K562 (cell line): Measurements from ENCODE around the gene ANKS1B. TPM values are rescaled to one million over a fixed set of nuclear protein-coding genes. Genes with fewer than 3 reads are reported as not detected.

Source experiments
- ATAC-seq: fragments of 200-7000 bp; cut with Tn5 transposase; 3 replicates; pipeline ENCODE4 v1.9.1; 2020; ENCODE audit warnings: moderate library complexity
- BruUV-seq: library from RNA; stranded (reverse); fragments of 400-500 nt; replicated peaks from 2 replicates; lab custom pipeline; 2021; lab: Mats Ljungman, UMichigan
- CTCF ChIA-PET: fragments of 300-600 bp; formaldehyde crosslinking; extraction: SDS; loops from one replicate; lab custom pipeline; 2021; ENCODE audit warnings: low intra/inter-chr PET ratio; lab: Yijun Ruan, JAX
- POLR2A ChIA-PET: fragments of 300-600, 350-650 bp; sonication (Branson Sonifier 250); formaldehyde crosslinking; extraction: SDS; loops from one replicate; lab custom pipeline; 2021; ENCODE audit warnings: antibody characterized with exemption, inconsistent platforms; lab: Yijun Ruan, JAX
- DNase-seq, 4 experiments: peaks; one replicate each; pipeline versions ENCODE4 v3.0.0 to v3.0.0-alpha.2; 2011 to 2018; ENCODE audit warnings: low spot score in 3 of 4, mixed read lengths in 3 of 4; ENCODE audit errors: extremely low read depth in 1 of 4
- FAIRE-seq: peaks from 2 replicates; lab custom pipeline; 2011; peaks lifted over from hg19 to GRCh38; lab: Jason Lieb, UNC
- H2AFZ ChIP-seq: 2 replicates; pipeline ENCODE4 v1.6.0; 2011; ENCODE audit warnings: low read depth, low read length, control low read depth, inconsistent platforms
- H3K27ac ChIP-seq: fragments of 200-600 bp; 3 replicates; pipeline ENCODE4 v1.8.0; 2011; ENCODE audit warnings: low read depth, mild to moderate bottlenecking, control low read depth, inconsistent platforms, low read length, moderate library complexity, mixed read lengths; ENCODE audit errors: extremely low read depth
- H3K27me3 ChIP-seq, 2 experiments: fragments of 300-600 bp in 1 of 2; 2 replicates in 1 of 2; 3 replicates in 1 of 2; pipeline versions ENCODE4 v1.6.0 to v1.8.0; 2011; ENCODE audit warnings: inconsistent platforms in 2 of 2, low read length in 2 of 2, mild to moderate bottlenecking in 1 of 2, mixed read lengths in 1 of 2, moderate library complexity in 1 of 2; ENCODE audit not compliant: control insufficient read depth in 2 of 2, insufficient read depth in 2 of 2
- H3K36me3 ChIP-seq: fragments of 300-600 bp; 3 replicates; pipeline ENCODE4 v1.8.0; 2011; ENCODE audit warnings: mild to moderate bottlenecking, low read length, inconsistent platforms; ENCODE audit not compliant: control insufficient read depth, insufficient read depth
- H3K4me1 ChIP-seq, 2 experiments: fragments of 200-600 bp in 1 of 2; replicated peaks in 1 of 2; 2 replicates in 1 of 2; 3 replicates in 1 of 2; pipeline versions ENCODE4 v1.5.1 to v1.8.0; 2011; ENCODE audit warnings: inconsistent platforms in 2 of 2, low read length in 2 of 2, mild to moderate bottlenecking in 1 of 2, mixed read lengths in 1 of 2, moderate library complexity in 1 of 2; ENCODE audit not compliant: control insufficient read depth in 2 of 2, insufficient read depth in 2 of 2
- H3K4me2 ChIP-seq: 2 replicates; pipeline ENCODE4 v1.6.1; 2011; ENCODE audit warnings: low read length, control low read depth, inconsistent platforms, mixed read lengths; ENCODE audit not compliant: insufficient read depth
- H3K4me3 ChIP-seq: fragments of 200-600 bp; sonication (generic), shearing (Covaris generic); 2 replicates; pipeline ENCODE4 v1.5.1; 2016; ENCODE audit warnings: control low read depth, inconsistent platforms
- H3K79me2 ChIP-seq: fragments of 200-600 bp; 3 replicates; pipeline ENCODE4 v1.8.0; 2011; ENCODE audit warnings: low read length, inconsistent platforms; ENCODE audit not compliant: control insufficient read depth, insufficient read depth
- H3K9ac ChIP-seq, 2 experiments: 2 replicates each; pipeline versions ENCODE4 v1.6.0 to v1.6.1; 2011; ENCODE audit warnings: low read depth in 2 of 2, low read length in 2 of 2, control low read depth in 1 of 2, inconsistent platforms in 1 of 2, mild to moderate bottlenecking in 1 of 2, mixed read lengths in 1 of 2; ENCODE audit not compliant: insufficient read depth in 1 of 2
- H3K9me1 ChIP-seq: one replicate; pipeline ENCODE4 v1.6.0; 2011; ENCODE audit warnings: inconsistent platforms, mild to moderate bottlenecking, low read length, moderate library complexity; ENCODE audit not compliant: control insufficient read depth, insufficient read depth
- H3K9me3 ChIP-seq: replicated peaks from 2 replicates; pipeline ENCODE4 v1.5.1; 2011; ENCODE audit warnings: low read depth, low read length, inconsistent platforms; ENCODE audit not compliant: control insufficient read depth, insufficient read depth
- H4K20me1 ChIP-seq: replicated peaks from 2 replicates; pipeline ENCODE4 v1.6.1; 2011; ENCODE audit warnings: low read length, inconsistent platforms, mixed read lengths; ENCODE audit not compliant: control insufficient read depth, insufficient read depth
- ARID3B ChIP-seq: fragments of 250-450 bp; sonication (Bioruptor Pico); IDR thresholded peaks from 2 replicates; pipeline ENCODE4 v1.4.0; 2020; ENCODE audit warnings: borderline replicate concordance
- CEBPG ChIP-seq, 3 experiments: fragments of 200-800 bp in 1 of 3; sonication (Bioruptor generic) in 1 of 3; sonication (generic) in 1 of 3; formaldehyde crosslinking in 1 of 3; IDR thresholded peaks in 2 of 3; conservative IDR thresholded peaks in 1 of 3; 2 replicates each; pipeline versions ENCODE4 v1.6.1 to v1.8.0; 2016 to 2022; ENCODE audit warnings: missing compliant biosample characterization in 2 of 3, missing genetic modification characterization in 2 of 3, mild to moderate bottlenecking in 1 of 3, missing genetic modification reagents in 1 of 3
- ESRRB ChIP-seq: fragments of 250-450 bp; sonication (Bioruptor Pico); IDR thresholded peaks from 2 replicates; pipeline ENCODE4 v1.5.0; 2020; ENCODE audit warnings: mild to moderate bottlenecking, moderate library complexity, borderline replicate concordance
- RFX1 ChIP-seq: fragments of 450-650 bp; IDR thresholded peaks from 2 replicates; pipeline ENCODE4 v1.6.1; 2016; ENCODE audit warnings: mild to moderate bottlenecking, moderate library complexity
- SMARCA5 ChIP-seq: fragments of 450-650 bp; IDR thresholded peaks from 2 replicates; pipeline ENCODE4 v1.6.1; 2016
- WGBS: fragments of 100-300 bp; shearing (Covaris generic); methylation state at CpG from one replicate; pipeline ENCODE4 v1.1.6; 2016; ENCODE audit warnings: low coverage, mixed read lengths; ENCODE audit not compliant: insufficient coverage; ENCODE audit errors: missing lambda C conversion rate; 5-methylcytosine and 5-hydroxymethylcytosine counted together
- in situ Hi-C: fragments of 300-500 bp; cut with MboI; formaldehyde crosslinking; loops from 4 replicates; pipeline ENCODE4 v1.15.0; 2018; ENCODE audit warnings: inconsistent platforms, mixed read lengths
- intact Hi-C: fragments of 100-400 bp; cut with micrococcal nuclease; formaldehyde crosslinking; loops from 2 replicates; pipeline ENCODE4 v1.14.2; 2022
- polyA plus RNA-seq, 8 experiments: library from polyadenylated mRNA; depleted of rRNA in 4 of 8; stranded (reverse) in 5 of 8; unstranded in 3 of 8; fragments of >200 nt; fragmentation: Nextera tagmentation in 2 of 8; fragmentation: Illumina TruSeq in 1 of 8; extraction: Ambion mirVana in 2 of 8; extraction: Trizol in 1 of 8; gene quantifications; 2 replicates each; pipeline versions ENCODE4 v1.2.1 to v1.2.3, GENCODE V29; 2011 to 2014; ENCODE audit warnings: inconsistent platforms in 1 of 8, missing spikeins in 1 of 8
- total RNA-seq, 7 experiments: library from RNA; depleted of rRNA in 6 of 7; stranded (reverse); fragments of >200 nt in 6 of 7; fragmentation: Illumina TruSeq in 2 of 7; extraction: Trizol in 2 of 7; gene quantifications; 2 replicates each; pipeline versions ENCODE4 v1.2.1 to v1.2.3, GENCODE V29; 2011 to 2021; ENCODE audit warnings: low replicate concordance in 1 of 7
- TF ChIP-seq, protein P1 (sequence below), 2 experiments: fragments of 450-650 bp in 1 of 2; sonication (generic) in 1 of 2; formaldehyde crosslinking in 1 of 2; IDR thresholded peaks in 1 of 2; conservative IDR thresholded peaks in 1 of 2; 2 replicates each; pipeline versions ENCODE4 v1.6.1 to v1.8.1; 2016 to 2023; ENCODE audit warnings: mild to moderate bottlenecking in 2 of 2, moderate library complexity in 2 of 2, inconsistent platforms in 1 of 2, missing genetic modification reagents in 1 of 2

ANKS1B gene
- total and polyA plus RNA-seq, 9 of the 15 experiments (the other 6 are each of a cell fraction or from before 2014, with no cell fraction given) = 0.04 to 0.47 (median 0.28) TPM; not detected in 4

DNA sequence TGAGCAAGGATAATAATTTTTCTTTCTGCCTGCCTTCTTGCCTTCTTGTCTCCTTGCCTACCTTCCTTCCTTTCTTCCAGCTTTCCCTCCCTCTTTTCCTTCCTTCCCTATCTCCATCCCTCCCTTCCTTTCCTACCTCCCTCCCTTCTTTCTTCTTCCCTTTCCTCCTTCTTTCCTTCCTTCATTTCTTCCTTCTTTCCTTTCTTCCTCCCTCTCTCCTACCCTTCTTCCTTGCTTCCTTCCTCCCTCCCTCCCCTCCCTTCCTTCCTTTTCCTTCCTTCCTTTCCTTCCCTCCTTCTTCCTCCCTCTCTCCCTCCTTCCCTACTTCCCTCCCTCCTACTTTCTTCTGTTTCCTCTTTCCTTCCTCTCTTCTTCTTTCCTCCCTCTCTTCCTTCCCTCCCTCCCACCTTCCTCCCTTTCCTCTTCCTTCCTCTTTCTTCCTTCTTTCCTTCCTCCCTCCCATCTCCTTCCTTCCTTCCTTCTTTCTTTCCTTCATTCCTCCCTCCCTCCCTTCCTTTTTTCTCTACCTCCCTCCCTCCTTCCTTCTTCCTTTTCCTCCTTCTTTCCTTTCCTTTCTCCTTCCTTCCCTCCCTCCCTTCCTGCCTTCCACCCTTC, 1009.9 kb downstream of the ANKS1B start:
- H3K9ac ChIP-seq = no peak overlapping the region
- ChIA-PET CTCF (no interaction called here), POLR2A (no interaction called here)
- no TSS peak for BruUV-seq
- H3K4me3 ChIP-seq = no peak overlapping the region
- DNase-seq (no peak), ATAC-seq (no peak), FAIRE-seq (no peak)
- H3K27me3 ChIP-seq = no peaks in the 10 kb centered on the region
- H3K36me3 ChIP-seq = no peaks in the 10 kb centered on the region
- H3K27ac ChIP-seq = no peak overlapping the region
- TF ChIP-seq ESRRB (CRISPR knock-in tag) (no peak), RFX1 (no peak), SMARCA5 (no peak)
- no peak overlapping the region for H3K4me2 ChIP-seq
- no peaks in the 10 kb centered on the region for H3K9me3 ChIP-seq
- no peaks in the 10 kb centered on the region for H4K20me1 ChIP-seq
- no peaks in the 10 kb centered on the region for H3K4me1 ChIP-seq
- intact Hi-C loops = no loop called here
- no peak overlapping the region for H2AFZ ChIP-seq
- in situ Hi-C loops = loop anchor here (25.0 kb wide), 1 partner anchor 563 kb away; no protein-coding TSS in a partner anchor
- no peaks in the 10 kb centered on the region for H3K79me2 ChIP-seq
- no peaks in the 10 kb centered on the region for H3K9me1 ChIP-seq

- ATAC-seq = no peak
- in situ Hi-C loops = no loop called here
- BruUV-seq = no TSS peak
- no peak overlapping the region for H3K27ac ChIP-seq
- no peaks in the 10 kb centered on the region for H3K27me3 ChIP-seq
- H3K9ac ChIP-seq = no peak overlapping the region
- H3K36me3 ChIP-seq = no peaks in the 10 kb centered on the region
- no peaks in the 10 kb centered on the region for H3K79me2 ChIP-seq
- FAIRE-seq = no peak
- H2AFZ ChIP-seq = no peak overlapping the region
- H3K4me2 ChIP-seq = no peak overlapping the region
- H3K9me3 ChIP-seq = no peaks in the 10 kb centered on the region
- CTCF ChIA-PET = no interaction called here
- no peak for DNase-seq
- WGBS = 0% methylated on average over 2 of the region's 2 CpGs
- TF ChIP-seq ARID3B = no peak
- TF ChIP-seq, protein P1, sequence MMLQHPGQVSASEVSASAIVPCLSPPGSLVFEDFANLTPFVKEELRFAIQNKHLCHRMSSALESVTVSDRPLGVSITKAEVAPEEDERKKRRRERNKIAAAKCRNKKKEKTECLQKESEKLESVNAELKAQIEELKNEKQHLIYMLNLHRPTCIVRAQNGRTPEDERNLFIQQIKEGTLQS (IDR thresholded peaks at IDR 0.05) = peak; percentile 58
- TF ChIP-seq, protein P1 (CRISPR knock-in tag; conservative IDR thresholded peaks at IDR 0.05) = no peak
- TF ChIP-seq CEBPG (CRISPR knock-in tag; IDR thresholded peaks at IDR 0.05) = no peak
- TF ChIP-seq CEBPG (tag; conservative IDR thresholded peaks at IDR 0.05 in 1 of 2, IDR thresholded peaks at IDR 0.05 in 1 of 2) = 0 out of 4 replicates have a peak, but pooled peaks of 1 of the 2 experiments have one; percentile 22
- TF ChIP-seq, all 486 proteins: peak for 2
- Histone ChIP-seq H4K20me1 (no peaks in the 10 kb centered on the region), H3K4me3 (no peak overlapping the region), H3K4me1 (no peaks in the 10 kb centered on the region), H3K9me1 (no peaks in the 10 kb centered on the region)
- intact Hi-C loops = no loop called here
- POLR2A ChIA-PET = no interaction called here
Observed at GRCh38 chr12:98973395-98973794, 1011.3 kb downstream of the ANKS1B start.
